HL-60 (cell line): ENCODE measurements around the gene NDUFAF2.

ENCODE experiments used
- GABPA ChIP-seq: IDR thresholded peaks from 2 replicates; pipeline ENCODE4 v1.6.1; 2012; ENCODE audit warnings: low read depth
- POLR2AphosphoS5 ChIP-seq: IDR thresholded peaks from 2 replicates; pipeline ENCODE4 v1.6.1; 2012; ENCODE audit warnings: low read depth
- REST ChIP-seq: IDR thresholded peaks from 2 replicates; pipeline ENCODE4 v1.6.1; 2012; ENCODE audit warnings: low read depth; ENCODE audit not compliant: insufficient replicate concordance
- SPI1 ChIP-seq: IDR thresholded peaks from 2 replicates; pipeline ENCODE4 v1.6.1; 2012; ENCODE audit warnings: low read depth, mild to moderate bottlenecking, borderline replicate concordance
- TF ChIP-seq, protein P1 (sequence below): IDR thresholded peaks from one replicate; pipeline ENCODE4 v1.5.1; 2011; ENCODE audit warnings: low read length, control low read depth, inconsistent platforms; ENCODE audit not compliant: insufficient read depth

- TF ChIP-seq GABPA, result no peak
- TF ChIP-seq, protein P1, sequence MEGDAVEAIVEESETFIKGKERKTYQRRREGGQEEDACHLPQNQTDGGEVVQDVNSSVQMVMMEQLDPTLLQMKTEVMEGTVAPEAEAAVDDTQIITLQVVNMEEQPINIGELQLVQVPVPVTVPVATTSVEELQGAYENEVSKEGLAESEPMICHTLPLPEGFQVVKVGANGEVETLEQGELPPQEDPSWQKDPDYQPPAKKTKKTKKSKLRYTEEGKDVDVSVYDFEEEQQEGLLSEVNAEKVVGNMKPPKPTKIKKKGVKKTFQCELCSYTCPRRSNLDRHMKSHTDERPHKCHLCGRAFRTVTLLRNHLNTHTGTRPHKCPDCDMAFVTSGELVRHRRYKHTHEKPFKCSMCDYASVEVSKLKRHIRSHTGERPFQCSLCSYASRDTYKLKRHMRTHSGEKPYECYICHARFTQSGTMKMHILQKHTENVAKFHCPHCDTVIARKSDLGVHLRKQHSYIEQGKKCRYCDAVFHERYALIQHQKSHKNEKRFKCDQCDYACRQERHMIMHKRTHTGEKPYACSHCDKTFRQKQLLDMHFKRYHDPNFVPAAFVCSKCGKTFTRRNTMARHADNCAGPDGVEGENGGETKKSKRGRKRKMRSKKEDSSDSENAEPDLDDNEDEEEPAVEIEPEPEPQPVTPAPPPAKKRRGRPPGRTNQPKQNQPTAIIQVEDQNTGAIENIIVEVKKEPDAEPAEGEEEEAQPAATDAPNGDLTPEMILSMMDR, result no peak
- TF ChIP-seq POLR2AphosphoS5, result no peak
- TF ChIP-seq REST, result no peak
- no peak for TF ChIP-seq SPI1
These were observed 237.4 kb downstream of the NDUFAF2 start for GRCh38 chr5:61182449-61182848.
